HL-60 (cell line): Measurements from ENCODE around the gene ECI2.

Experiments
- DNase-seq, 2 experiments: peaks; one replicate each; pipeline ENCODE4 v3.0.0-alpha.2; 2010 to 2020; ENCODE audit warnings: low read depth in 1 of 2, low spot score in 1 of 2
- H3K27ac ChIP-seq: fragments of 250-450 bp; sonication (Bioruptor Pico); replicated peaks from 2 replicates; pipeline ENCODE4 v1.5.1; 2020; ENCODE audit warnings: mild to moderate bottlenecking, moderate library complexity
- H3K27me3 ChIP-seq: fragments of 250-450 bp; sonication (Bioruptor Pico); 2 replicates; pipeline ENCODE4 v1.5.1; 2021; ENCODE audit warnings: mild to moderate bottlenecking, moderate library complexity; ENCODE audit not compliant: insufficient read depth, poor library complexity, severe bottlenecking
- H3K4me3 ChIP-seq: replicated peaks from 2 replicates; pipeline ENCODE4 v1.5.1; 2011; ENCODE audit warnings: mild to moderate bottlenecking, control low read depth, low read length; ENCODE audit not compliant: insufficient read depth
- GABPA ChIP-seq: IDR thresholded peaks from 2 replicates; pipeline ENCODE4 v1.6.1; 2012; ENCODE audit warnings: low read depth
- POLR2AphosphoS5 ChIP-seq: IDR thresholded peaks from 2 replicates; pipeline ENCODE4 v1.6.1; 2012; ENCODE audit warnings: low read depth
- SPI1 ChIP-seq: IDR thresholded peaks from 2 replicates; pipeline ENCODE4 v1.6.1; 2012; ENCODE audit warnings: low read depth, mild to moderate bottlenecking, borderline replicate concordance
- TF ChIP-seq, protein P1 (sequence below): IDR thresholded peaks from one replicate; pipeline ENCODE4 v1.5.1; 2011; ENCODE audit warnings: low read length, control low read depth, inconsistent platforms; ENCODE audit not compliant: insufficient read depth
- TF ChIP-seq, protein P2 (sequence below): IDR thresholded peaks from 2 replicates; pipeline ENCODE4 v1.6.1; 2012; ENCODE audit warnings: low read depth; ENCODE audit not compliant: insufficient replicate concordance

The ECI2 gene

DNA sequence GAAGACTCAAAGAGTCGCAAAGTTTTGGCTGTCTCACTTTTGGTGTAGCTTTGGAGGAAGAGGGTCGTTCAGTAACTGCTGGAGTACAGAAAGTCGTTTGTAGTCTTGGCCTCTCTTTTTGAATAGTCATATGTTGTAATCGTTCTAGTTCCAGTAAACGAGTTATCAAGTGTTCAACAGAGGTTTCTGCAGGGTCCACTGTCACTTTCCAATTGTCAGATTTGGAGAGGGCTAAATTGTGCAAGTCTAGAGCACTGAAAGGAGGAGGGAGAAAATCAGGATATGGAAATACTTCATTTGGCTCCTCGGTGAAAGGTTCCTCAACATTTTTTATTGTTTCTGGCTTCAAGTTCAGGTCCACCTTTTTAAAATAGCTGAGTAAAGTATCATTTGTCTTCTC lies 66.2 kb downstream of the ECI2 start:
- no peak for DNase-seq
- Histone ChIP-seq H3K27ac (no peak overlapping the region), H3K27me3 (no peaks in the 10 kb centered on the region), H3K4me3 (no peak overlapping the region)
- TF ChIP-seq SPI1 = no peak
- TF ChIP-seq POLR2AphosphoS5 = no peak
- TF ChIP-seq GABPA = no peak
- TF ChIP-seq, protein P1, sequence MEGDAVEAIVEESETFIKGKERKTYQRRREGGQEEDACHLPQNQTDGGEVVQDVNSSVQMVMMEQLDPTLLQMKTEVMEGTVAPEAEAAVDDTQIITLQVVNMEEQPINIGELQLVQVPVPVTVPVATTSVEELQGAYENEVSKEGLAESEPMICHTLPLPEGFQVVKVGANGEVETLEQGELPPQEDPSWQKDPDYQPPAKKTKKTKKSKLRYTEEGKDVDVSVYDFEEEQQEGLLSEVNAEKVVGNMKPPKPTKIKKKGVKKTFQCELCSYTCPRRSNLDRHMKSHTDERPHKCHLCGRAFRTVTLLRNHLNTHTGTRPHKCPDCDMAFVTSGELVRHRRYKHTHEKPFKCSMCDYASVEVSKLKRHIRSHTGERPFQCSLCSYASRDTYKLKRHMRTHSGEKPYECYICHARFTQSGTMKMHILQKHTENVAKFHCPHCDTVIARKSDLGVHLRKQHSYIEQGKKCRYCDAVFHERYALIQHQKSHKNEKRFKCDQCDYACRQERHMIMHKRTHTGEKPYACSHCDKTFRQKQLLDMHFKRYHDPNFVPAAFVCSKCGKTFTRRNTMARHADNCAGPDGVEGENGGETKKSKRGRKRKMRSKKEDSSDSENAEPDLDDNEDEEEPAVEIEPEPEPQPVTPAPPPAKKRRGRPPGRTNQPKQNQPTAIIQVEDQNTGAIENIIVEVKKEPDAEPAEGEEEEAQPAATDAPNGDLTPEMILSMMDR = no peak
- TF ChIP-seq, protein P2, sequence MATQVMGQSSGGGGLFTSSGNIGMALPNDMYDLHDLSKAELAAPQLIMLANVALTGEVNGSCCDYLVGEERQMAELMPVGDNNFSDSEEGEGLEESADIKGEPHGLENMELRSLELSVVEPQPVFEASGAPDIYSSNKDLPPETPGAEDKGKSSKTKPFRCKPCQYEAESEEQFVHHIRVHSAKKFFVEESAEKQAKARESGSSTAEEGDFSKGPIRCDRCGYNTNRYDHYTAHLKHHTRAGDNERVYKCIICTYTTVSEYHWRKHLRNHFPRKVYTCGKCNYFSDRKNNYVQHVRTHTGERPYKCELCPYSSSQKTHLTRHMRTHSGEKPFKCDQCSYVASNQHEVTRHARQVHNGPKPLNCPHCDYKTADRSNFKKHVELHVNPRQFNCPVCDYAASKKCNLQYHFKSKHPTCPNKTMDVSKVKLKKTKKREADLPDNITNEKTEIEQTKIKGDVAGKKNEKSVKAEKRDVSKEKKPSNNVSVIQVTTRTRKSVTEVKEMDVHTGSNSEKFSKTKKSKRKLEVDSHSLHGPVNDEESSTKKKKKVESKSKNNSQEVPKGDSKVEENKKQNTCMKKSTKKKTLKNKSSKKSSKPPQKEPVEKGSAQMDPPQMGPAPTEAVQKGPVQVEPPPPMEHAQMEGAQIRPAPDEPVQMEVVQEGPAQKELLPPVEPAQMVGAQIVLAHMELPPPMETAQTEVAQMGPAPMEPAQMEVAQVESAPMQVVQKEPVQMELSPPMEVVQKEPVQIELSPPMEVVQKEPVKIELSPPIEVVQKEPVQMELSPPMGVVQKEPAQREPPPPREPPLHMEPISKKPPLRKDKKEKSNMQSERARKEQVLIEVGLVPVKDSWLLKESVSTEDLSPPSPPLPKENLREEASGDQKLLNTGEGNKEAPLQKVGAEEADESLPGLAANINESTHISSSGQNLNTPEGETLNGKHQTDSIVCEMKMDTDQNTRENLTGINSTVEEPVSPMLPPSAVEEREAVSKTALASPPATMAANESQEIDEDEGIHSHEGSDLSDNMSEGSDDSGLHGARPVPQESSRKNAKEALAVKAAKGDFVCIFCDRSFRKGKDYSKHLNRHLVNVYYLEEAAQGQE = no peak

DNA sequence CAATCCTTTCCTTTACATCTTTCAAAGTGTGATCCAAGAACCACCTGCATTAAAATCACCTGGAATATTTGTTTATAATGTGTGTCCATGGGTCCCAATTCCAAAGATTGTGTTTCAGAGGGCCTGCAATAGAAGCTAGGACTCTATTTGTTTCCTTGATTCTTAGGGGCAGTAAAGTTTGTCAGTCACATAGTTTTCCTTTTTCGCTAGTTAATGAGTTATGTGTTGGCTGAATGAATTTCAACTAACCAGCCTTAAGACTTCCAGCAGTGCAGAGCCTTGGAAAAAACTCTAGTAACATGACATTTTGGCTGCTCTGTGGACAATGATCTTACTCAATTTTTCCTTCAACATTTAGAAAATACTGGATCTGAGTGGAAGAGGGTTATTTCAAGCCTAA lies 67.7 kb downstream of the ECI2 start:
- TF ChIP-seq, protein P1 = no peak
- no peak for TF ChIP-seq POLR2AphosphoS5
- TF ChIP-seq, protein P2 = no peak
- TF ChIP-seq SPI1 = no peak
- no peak for TF ChIP-seq GABPA
- DNase-seq = no peak

DNA sequence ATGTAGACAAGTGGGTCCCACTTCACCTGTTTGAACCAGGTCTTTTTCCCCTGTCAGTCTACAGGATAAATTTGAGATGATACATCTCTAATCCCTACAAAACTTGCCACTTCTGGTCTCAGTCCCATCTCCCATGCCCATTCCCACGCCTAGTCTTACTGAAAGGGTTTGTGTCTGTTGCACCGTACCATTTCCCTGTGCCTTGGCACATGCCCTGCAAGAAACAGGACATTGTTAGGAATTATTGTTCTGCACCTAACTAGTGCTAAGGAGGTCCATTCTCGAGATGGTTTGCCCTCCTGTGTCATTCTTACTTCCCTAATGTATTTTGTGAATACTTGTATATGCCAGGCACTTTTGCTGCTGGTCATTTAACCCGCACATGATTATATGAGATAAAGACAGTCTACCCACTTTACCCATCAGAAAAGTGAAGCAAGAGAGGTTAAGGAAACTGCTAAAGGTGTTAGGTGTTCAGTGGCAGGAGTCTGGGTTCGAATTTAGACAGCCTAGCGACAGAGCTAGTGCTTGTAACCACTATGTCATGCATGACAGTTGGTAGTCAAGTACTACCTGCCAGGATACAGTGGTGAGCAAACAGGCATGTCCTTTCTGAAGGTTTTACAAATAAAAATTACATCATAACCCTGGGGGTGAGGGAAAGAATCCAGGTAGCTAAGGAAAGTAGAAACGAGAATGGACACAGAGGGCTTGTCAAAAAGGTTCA lies 69.2 kb downstream of the ECI2 start:
- TF ChIP-seq, protein P2 = no peak
- peak; percentile 65 for TF ChIP-seq POLR2AphosphoS5
- Histone ChIP-seq H3K27me3 (no peaks in the 10 kb centered on the region), H3K4me3 (no peak overlapping the region), H3K27ac (no peak overlapping the region)
- no peak for DNase-seq

More for the DNA sequence above, 67.7 kb downstream of the ECI2 start:
- Histone ChIP-seq H3K27me3 (no peaks in the 10 kb centered on the region), H3K27ac (no peak overlapping the region), H3K4me3 (no peak overlapping the region)
